ENCODE results near the gene ADARB1.

ADARB1 gene

GRCh38 chr21:45149021-45149420 lies 74.6 kb downstream of the ADARB1 start:
- DNase-seq (ENCODE audit: low read depth), result no peak
- no peak overlapping the region for H3K4me3 ChIP-seq (ENCODE audit: control insufficient read depth, low read depth, low read length)
- TF ChIP-seq CTCF (conservative IDR thresholded peaks at IDR 0.05; ENCODE audit: control insufficient read depth, insufficient read depth, low read depth, low read length), result no peak

- DNase-seq (ENCODE audit: low read depth), result no peak
- no peak overlapping the region for H3K4me3 ChIP-seq (ENCODE audit: control insufficient read depth, low read depth, low read length)
- no peak for TF ChIP-seq CTCF (conservative IDR thresholded peaks at IDR 0.05; ENCODE audit: control insufficient read depth, insufficient read depth, low read depth, low read length)
Observed at GRCh38 chr21:45150638-45151131, 76.3 kb downstream of the ADARB1 start.

- no peak for TF ChIP-seq CTCF (conservative IDR thresholded peaks at IDR 0.05; ENCODE audit: control insufficient read depth, insufficient read depth, low read depth, low read length)
- DNase-seq (ENCODE audit: low read depth), result no peak
Observed at GRCh38 chr21:45151445-45152160, 77.2 kb downstream of the ADARB1 start.

GRCh38 chr21:45152265-45152746 lies 77.9 kb downstream of the ADARB1 start:
- H3K4me3 ChIP-seq (ENCODE audit: control insufficient read depth, low read depth, low read length), result no peak overlapping the region
- no peak for TF ChIP-seq CTCF (conservative IDR thresholded peaks at IDR 0.05; ENCODE audit: control insufficient read depth, insufficient read depth, low read depth, low read length)
- DNase-seq (ENCODE audit: low read depth), result no peak

More at GRCh38 chr21:45151445-45152160, 77.2 kb downstream of the ADARB1 start:
- H3K4me3 ChIP-seq (ENCODE audit: control insufficient read depth, low read depth, low read length), result no peak overlapping the region

- no peak for TF ChIP-seq CTCF (conservative IDR thresholded peaks at IDR 0.05; ENCODE audit: control insufficient read depth, insufficient read depth, low read depth, low read length)
- no peak for DNase-seq (ENCODE audit: low read depth)
- no peak overlapping the region for H3K4me3 ChIP-seq (ENCODE audit: control insufficient read depth, low read depth, low read length)
Observed at GRCh38 chr21:45153358-45154318, 79.3 kb downstream of the ADARB1 start.
